NCI-H2107 (cell line): ENCODE results near the gene STN1.
"Not testable (repeated sequence)": the region's sequence is repeated elsewhere in the genome, so short reads cannot be mapped to it uniquely, and the experiment has no call there.

ENCODE experiments used
- DNase-seq: peaks from one replicate; lab custom pipeline; 2025; lab: John Stamatoyannopoulos, UW

The STN1 gene

GRCh38 chr10:103861505-103861904 lies 56.5 kb downstream of the STN1 start:
- DNase-seq: no peak

- DNase-seq: no peak
Measured at GRCh38 chr10:103859161-103860086, 58.6 kb downstream of the STN1 start.

- DNase-seq: no peak
Measured at GRCh38 chr10:103858360-103858759, 59.6 kb downstream of the STN1 start.

GRCh38 chr10:103856797-103857170 lies 61.2 kb downstream of the STN1 start:
- no peak for DNase-seq

GRCh38 chr10:103855852-103856796 lies 61.9 kb downstream of the STN1 start:
- DNase-seq: no peak

GRCh38 chr10:103855424-103855823 lies 62.6 kb downstream of the STN1 start, which contains the start of gene SH3PXD2A:
Gene SH3PXD2A (minus strand): TSS chr10:103855576. CDS start chr10:103855266, 310 bp downstream.
- DNase-seq: no peak

GRCh38 chr10:103854686-103855391 lies 63.1 kb downstream of the STN1 start:
- DNase-seq: no peak

- DNase-seq: no peak
Measured at GRCh38 chr10:103854265-103854685, 63.7 kb downstream of the STN1 start.

GRCh38 chr10:103853428-103854264 lies 64.3 kb downstream of the STN1 start:
- DNase-seq: no peak

- no peak for DNase-seq
Measured at GRCh38 chr10:103852856-103853255, 65.1 kb downstream of the STN1 start.

- DNase-seq: no peak
Measured at GRCh38 chr10:103852189-103852711, 65.7 kb downstream of the STN1 start.

- DNase-seq: no peak
Measured at GRCh38 chr10:103851261-103851660, 66.7 kb downstream of the STN1 start.

- DNase-seq: no peak
Measured at GRCh38 chr10:103850572-103850895, 67.5 kb downstream of the STN1 start.

GRCh38 chr10:103849880-103850571 lies 68.0 kb downstream of the STN1 start:
- DNase-seq: no peak

GRCh38 chr10:103849212-103849877 lies 68.6 kb downstream of the STN1 start:
- DNase-seq: no peak

- DNase-seq: no peak
Measured at GRCh38 chr10:103847909-103848468, 70.0 kb downstream of the STN1 start.

GRCh38 chr10:103847346-103847745 lies 70.6 kb downstream of the STN1 start:
- no peak for DNase-seq

- DNase-seq: no peak
Measured at GRCh38 chr10:103845972-103846371, 72.0 kb downstream of the STN1 start.

- DNase-seq: not testable (repeated sequence)
Measured at GRCh38 chr10:103845346-103845745, 72.6 kb downstream of the STN1 start.
